Activated naive CD8-positive, alpha-beta T cell treated with anti-CD3 and anti-CD28 coated beads, Interleukin-2, amount 10 ng/mL, durations not matched to agents 7 days and 5 days (primary cell): ENCODE measurements around the gene CFAP77. TPM values are rescaled to one million over a fixed set of nuclear protein-coding genes. Genes with fewer than 3 reads are reported as not detected.

Experiments used
- ATAC-seq: fragments of 150-1000 bp; cut with Tn5 transposase; one replicate; pipeline ENCODE4 v1.10.0; 2021; ENCODE audit warnings: low read depth, moderate library complexity
- POLR2A ChIA-PET: fragments of 350-600 bp; sonication (Branson Sonifier 250); formaldehyde crosslinking; loops from one replicate; lab custom pipeline; 2021; ENCODE audit warnings: antibody characterized with exemption; lab: Charles Lee
- DNase-seq: peaks from one replicate; pipeline ENCODE4 v3.0.0; 2021
- H3K27ac Mint-ChIP-seq: one replicate; pipeline ENCODE4 v1.8.0; 2022; ENCODE audit warnings: mild to moderate bottlenecking, mixed read lengths
- H3K27me3 Mint-ChIP-seq: one replicate; pipeline ENCODE4 v1.8.0; 2022; ENCODE audit warnings: mild to moderate bottlenecking, moderate library complexity, mixed read lengths
- H3K36me3 Mint-ChIP-seq: one replicate; pipeline ENCODE4 v1.8.0; 2021; ENCODE audit warnings: mild to moderate bottlenecking, mixed read lengths
- H3K4me1 Mint-ChIP-seq: one replicate; pipeline ENCODE4 v1.8.0; 2021; ENCODE audit warnings: mixed read lengths
- H3K4me3 Mint-ChIP-seq: one replicate; pipeline ENCODE4 v1.8.0; 2022; ENCODE audit warnings: mild to moderate bottlenecking, moderate library complexity, mixed read lengths
- H3K9me3 Mint-ChIP-seq: one replicate; pipeline ENCODE4 v1.8.0; 2021; ENCODE audit warnings: mixed read lengths
- total RNA-seq, 2 experiments: library from RNA; stranded (reverse); gene quantifications; one replicate each; pipeline ENCODE4 v1.2.3, GENCODE V29; 2021

The CFAP77 gene
- total RNA-seq, 2 experiments from 2014 or later: not detected

DNA sequence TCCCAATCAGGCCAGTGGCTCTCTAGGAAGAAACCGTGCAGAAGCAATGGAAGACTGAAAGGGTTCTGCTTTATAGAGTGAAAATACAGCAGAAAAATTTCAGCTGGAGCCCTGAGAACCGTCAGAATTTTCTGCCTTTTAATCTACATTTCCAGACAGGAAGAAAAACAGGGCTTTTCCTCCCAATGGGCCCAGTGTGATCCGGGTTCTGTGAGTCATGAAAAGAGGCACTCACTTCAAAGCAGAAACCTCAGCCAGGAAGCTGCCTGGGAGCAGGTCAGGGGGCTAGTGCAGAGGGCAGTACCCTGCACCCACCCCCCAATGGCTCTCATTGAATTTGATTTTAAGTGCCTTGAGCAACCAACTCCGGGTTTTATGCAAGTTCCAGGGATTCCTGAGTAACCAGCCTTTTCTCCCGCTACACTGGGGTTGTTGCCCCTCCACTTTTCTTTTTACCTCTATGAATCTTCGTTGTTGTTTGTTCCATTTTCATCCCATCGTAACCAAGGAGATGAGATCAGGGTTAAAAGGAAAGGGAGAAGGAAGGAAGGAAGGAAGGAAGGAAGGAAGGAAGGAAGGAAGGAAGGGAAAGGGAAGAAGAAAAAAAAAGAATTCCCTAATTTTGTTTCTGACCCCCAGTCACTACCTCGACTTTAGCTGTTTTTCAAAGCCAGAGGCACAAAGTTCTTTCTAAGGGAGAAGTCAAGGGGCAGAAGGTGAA is 173.7 kb downstream of the CFAP77 start:
- Mint-ChIP-seq H3K4me3 (no peak overlapping the region), H3K9me3 (no peaks in the 10 kb centered on the region), H3K27me3 (peaks cover 90% of the 10 kb centered on the region), H3K4me1 (peaks cover 13% of the 10 kb centered on the region), H3K27ac (no peak overlapping the region), H3K36me3 (no peaks in the 10 kb centered on the region)
- DNase-seq: no peak
- ATAC-seq: no peak
- POLR2A ChIA-PET: no interaction called here

DNA sequence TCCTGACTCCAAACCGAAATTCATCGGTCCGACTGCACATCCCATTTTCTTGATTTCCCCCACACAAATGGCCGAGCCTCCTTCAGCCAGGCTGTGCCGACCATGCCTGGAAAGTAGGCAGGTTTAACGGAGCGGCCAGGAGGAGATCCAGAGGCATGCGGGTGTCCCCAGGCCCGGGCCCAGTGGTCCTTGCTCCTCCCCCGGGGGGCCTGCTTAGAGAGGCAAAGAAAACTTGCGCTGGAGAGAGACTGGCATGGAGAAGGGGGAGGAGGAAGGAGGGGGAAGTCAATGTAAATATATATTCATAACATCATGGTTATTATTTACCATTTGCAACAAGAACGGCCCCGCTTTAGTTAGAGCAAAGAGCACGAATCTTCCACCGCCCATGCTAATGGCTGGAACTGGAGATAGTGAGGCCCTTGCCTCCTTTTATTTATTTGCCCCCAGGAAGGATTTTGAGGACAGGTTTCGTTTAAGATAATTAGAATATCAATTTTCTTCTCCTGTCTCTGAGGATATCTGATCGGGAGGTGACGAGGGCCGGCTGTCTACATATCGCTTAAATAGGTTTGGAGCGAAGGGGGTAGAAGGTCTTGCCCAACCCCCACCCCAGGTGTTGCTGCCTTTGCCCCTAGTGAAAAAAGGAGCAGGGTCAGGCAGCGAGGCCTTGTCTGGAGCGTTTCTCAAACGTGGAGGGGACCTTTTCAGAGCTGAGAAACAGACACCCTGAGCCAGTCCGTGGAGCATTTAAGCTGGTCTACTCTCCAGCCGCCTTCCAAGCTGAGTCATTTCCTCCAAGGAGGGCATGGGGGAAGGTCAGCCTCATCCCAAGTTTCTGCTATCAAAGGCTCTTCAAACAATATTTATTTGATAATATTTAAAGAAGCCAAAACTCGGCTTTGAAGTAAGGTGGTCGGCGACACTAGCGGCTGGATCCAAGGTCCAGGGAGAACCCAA is 174.9 kb downstream of the CFAP77 start:
- H3K27me3 Mint-ChIP-seq: peaks cover 86% of the 10 kb centered on the region
- ATAC-seq (no peak), DNase-seq (no peak)
- H3K27ac Mint-ChIP-seq: no peak overlapping the region
- no peak overlapping the region for H3K4me3 Mint-ChIP-seq
- no peaks in the 10 kb centered on the region for H3K9me3 Mint-ChIP-seq
- POLR2A ChIA-PET: no interaction called here
- H3K4me1 Mint-ChIP-seq: peaks cover 12% of the 10 kb centered on the region
- no peaks in the 10 kb centered on the region for H3K36me3 Mint-ChIP-seq

- POLR2A ChIA-PET: no interaction called here
- peaks cover 84% of the 10 kb centered on the region for H3K27me3 Mint-ChIP-seq
- no peaks in the 10 kb centered on the region for H3K36me3 Mint-ChIP-seq
- peak overlapping the region; percentile 2 for H3K27ac Mint-ChIP-seq
- H3K9me3 Mint-ChIP-seq: no peaks in the 10 kb centered on the region
- no peak overlapping the region for H3K4me3 Mint-ChIP-seq
- peaks cover 11% of the 10 kb centered on the region for H3K4me1 Mint-ChIP-seq
- ATAC-seq (no peak), DNase-seq (peak; percentile 35)
Observed at GRCh38 chr9:132585954-132586829, 176.2 kb downstream of the CFAP77 start.

DNA sequence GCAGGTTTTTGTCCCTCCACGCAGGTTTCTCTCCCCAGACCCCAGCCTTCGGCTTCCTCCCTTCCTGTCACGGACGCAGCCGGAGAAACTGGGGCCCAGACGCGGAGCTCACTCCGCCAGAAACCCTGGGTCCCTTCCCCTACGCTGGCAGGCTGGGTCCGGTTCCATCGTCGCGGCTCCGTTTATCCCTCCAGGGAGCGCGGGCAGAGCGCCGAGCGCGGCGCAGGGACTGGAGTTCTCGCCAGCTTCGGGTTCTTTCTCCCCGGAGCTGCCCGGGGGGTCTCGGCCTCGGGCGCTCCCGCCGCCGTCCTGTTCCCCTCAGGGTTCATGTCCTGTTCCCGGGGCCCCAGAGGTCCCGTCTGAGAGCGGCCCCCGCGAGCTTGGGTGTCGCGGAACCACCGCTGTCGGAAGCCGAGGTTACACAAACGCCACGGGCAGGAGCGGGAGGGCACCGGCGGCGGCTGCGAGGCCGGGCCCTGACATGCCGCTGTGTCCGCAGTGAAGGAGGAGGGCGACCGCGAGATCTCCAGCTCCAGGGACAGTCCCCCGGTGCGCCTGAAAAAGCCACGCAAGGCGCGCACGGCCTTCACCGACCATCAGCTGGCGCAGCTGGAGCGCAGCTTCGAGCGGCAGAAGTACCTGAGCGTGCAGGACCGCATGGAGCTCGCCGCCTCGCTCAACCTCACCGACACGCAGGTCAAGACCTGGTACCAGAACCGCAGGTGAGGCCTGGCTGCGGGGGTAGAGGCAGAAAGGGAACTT is 177.0 kb downstream of the CFAP77 start:
- no peaks in the 10 kb centered on the region for H3K9me3 Mint-ChIP-seq
- H3K27ac Mint-ChIP-seq: no peak overlapping the region
- no peaks in the 10 kb centered on the region for H3K36me3 Mint-ChIP-seq
- no peak overlapping the region for H3K4me3 Mint-ChIP-seq
- no peak for ATAC-seq
- DNase-seq: peak; percentile 42
- H3K4me1 Mint-ChIP-seq: peaks cover 4% of the 10 kb centered on the region
- peaks cover 84% of the 10 kb centered on the region for H3K27me3 Mint-ChIP-seq
- POLR2A ChIA-PET: no interaction called here

DNA sequence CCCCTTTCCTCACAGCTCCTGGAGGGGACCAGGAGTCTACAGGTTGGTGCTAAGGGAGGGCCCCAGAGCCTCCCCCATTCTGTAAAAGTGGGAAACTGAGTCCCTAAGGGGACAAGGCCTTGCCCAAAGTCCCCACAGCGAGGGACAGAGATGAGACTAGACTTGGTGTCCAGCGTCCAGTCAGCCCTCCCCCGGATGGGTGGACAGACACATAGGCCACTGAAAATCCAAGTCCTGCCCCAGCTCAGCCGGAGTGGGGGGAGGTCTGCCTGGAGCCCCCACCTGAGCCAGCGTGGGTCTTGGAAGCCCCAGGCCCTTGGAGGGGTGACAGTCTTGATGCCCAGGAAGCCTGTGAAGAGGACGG is 177.6 kb downstream of the CFAP77 start:
- Mint-ChIP-seq H3K4me3 (no peak overlapping the region), H3K9me3 (no peaks in the 10 kb centered on the region), H3K27me3 (peaks cover 85% of the 10 kb centered on the region), H3K36me3 (no peaks in the 10 kb centered on the region), H3K4me1 (peaks cover 4% of the 10 kb centered on the region), H3K27ac (no peak overlapping the region)
- POLR2A ChIA-PET: no interaction called here
- no peak for ATAC-seq
- DNase-seq: peak; percentile 37

GRCh38 chr9:132588098-132588497 is 178.1 kb downstream of the CFAP77 start:
- Mint-ChIP-seq H3K27me3 (peaks cover 82% of the 10 kb centered on the region), H3K27ac (no peak overlapping the region), H3K9me3 (no peaks in the 10 kb centered on the region), H3K36me3 (no peaks in the 10 kb centered on the region), H3K4me3 (no peak overlapping the region), H3K4me1 (peaks cover 4% of the 10 kb centered on the region)
- POLR2A ChIA-PET: no interaction called here
- DNase-seq (no peak), ATAC-seq (no peak)

DNA sequence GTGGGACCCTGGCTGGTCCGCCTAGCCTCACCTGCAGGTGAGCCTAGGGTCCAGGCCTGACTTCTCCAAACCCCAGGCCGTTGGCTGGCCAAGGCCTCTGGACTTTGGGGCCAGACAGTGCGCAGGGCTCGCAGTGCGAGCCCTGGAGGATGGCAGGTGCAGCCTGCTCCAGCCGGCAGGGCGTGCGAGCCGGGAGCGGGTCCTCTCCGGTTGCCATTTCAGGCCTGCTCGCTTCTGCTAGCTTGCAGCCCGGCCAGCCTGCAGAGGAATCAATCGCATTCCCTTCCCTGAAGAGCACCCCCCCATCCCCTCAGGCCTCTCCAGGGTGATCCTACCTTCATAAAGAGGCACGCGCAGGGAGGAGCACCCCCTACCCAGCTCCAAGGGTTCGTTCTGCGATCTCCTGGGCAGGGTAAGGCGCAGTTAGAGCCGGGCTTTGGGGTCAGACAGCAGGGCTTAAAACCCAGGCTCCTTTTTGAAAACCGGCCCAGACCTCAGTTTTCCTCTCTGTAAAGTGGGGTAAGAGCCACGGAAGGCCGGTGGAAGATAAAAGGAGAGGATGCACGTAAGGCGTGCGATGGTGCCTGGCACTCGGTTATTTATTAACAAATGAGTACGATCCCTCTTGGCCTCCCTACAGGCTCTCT is 178.6 kb downstream of the CFAP77 start:
- ATAC-seq: no peak
- H3K4me1 Mint-ChIP-seq: peaks cover 4% of the 10 kb centered on the region
- POLR2A ChIA-PET: no interaction called here
- H3K9me3 Mint-ChIP-seq: no peaks in the 10 kb centered on the region
- H3K36me3 Mint-ChIP-seq: no peaks in the 10 kb centered on the region
- no peak for DNase-seq
- peaks cover 77% of the 10 kb centered on the region for H3K27me3 Mint-ChIP-seq
- no peak overlapping the region for H3K27ac Mint-ChIP-seq
- no peak overlapping the region for H3K4me3 Mint-ChIP-seq

DNA sequence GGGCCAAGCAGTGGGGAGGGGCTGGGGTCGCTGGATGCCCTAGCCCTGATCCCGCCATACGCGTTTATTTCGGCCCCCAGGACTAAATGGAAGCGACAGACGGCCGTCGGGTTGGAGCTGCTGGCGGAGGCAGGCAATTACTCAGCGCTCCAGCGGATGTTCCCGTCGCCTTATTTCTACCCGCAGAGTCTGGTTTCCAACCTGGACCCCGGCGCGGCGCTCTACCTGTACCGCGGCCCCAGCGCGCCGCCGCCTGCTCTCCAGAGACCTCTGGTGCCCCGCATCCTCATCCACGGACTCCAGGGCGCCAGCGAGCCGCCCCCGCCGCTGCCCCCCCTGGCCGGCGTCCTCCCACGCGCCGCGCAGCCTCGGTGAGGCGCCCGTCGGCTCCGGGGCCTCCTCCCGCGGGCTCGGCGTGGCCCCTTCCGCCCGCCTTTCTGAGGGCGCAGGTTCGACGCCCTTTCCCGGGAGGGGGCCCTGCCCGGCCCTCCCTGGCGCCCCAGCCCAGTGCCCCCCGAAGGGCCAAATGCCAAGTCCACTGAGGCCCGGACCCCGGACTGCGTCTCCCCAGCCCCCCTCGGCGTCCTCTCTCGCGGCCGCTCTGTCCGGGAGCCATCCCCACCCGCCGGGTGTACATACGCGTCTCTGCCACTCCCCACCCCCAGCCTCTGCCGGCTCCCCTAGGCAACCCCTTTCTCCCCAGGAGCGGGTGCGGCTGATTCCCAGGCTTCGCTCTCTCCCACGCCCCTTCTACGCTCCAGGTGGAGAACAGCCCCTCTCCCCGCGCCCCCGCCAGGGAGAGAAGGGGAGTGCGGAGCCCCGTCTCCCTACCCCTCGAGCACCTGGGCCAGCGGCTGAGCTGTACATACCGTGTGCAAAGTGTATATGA is 179.4 kb downstream of the CFAP77 start:
- POLR2A ChIA-PET: no interaction called here
- no peaks in the 10 kb centered on the region for H3K36me3 Mint-ChIP-seq
- no peaks in the 10 kb centered on the region for H3K9me3 Mint-ChIP-seq
- H3K4me3 Mint-ChIP-seq: no peak overlapping the region
- peaks cover 4% of the 10 kb centered on the region for H3K4me1 Mint-ChIP-seq
- ATAC-seq: no peak
- no peak overlapping the region for H3K27ac Mint-ChIP-seq
- peaks cover 70% of the 10 kb centered on the region for H3K27me3 Mint-ChIP-seq
- DNase-seq: peak; percentile 40

GRCh38 chr9:132590037-132590317 is 180.0 kb downstream of the CFAP77 start:
- Mint-ChIP-seq H3K27ac (no peak overlapping the region), H3K36me3 (no peaks in the 10 kb centered on the region), H3K4me1 (peaks cover 4% of the 10 kb centered on the region), H3K4me3 (no peak overlapping the region), H3K9me3 (no peaks in the 10 kb centered on the region), H3K27me3 (peaks cover 64% of the 10 kb centered on the region)
- no peak for ATAC-seq
- DNase-seq: no peak
- POLR2A ChIA-PET: no interaction called here

DNA sequence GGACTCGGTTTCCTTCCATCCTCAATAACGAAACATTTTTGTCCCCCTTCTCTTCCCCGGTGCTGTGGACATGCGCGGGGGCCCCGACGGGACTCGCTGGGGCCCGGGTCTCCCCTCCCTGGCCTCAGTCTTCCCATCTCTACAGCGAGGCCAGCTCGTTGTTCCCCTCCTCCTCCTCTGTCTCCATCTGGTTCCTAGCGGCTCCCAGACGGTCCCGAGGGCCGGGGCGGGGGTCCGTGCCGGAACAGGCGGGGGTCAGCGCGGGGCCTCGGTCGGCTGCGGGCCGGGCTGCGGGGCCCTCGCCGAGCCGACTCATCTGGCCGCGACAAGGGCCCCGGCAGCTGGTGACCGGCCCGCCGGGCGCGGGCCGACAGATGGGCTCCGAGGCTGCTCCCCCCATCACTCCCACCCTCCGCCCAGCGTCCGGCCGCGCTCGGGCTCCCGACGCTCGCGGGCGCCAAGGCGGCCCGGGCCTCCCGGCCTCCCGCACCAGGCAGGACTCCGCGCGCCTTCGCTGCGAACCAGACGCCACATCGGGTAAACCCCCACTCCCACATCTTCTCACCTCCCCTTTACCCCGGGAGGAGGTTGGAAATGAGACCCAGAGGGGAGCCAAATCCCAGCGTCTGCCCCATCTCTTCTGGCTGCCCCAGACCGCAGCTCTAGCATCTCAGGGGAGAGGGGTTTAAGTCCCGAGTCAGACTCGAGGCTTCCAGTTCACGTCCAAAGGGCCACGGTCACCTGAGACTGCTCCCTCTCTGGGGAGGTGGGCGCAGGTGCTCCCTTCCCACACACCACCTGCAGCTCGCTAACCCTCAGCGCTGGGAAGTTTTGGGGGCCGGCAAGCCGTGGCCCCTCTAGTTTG is 180.5 kb downstream of the CFAP77 start:
- POLR2A ChIA-PET: no interaction called here
- Mint-ChIP-seq H3K4me1 (peaks cover 4% of the 10 kb centered on the region), H3K27ac (no peak overlapping the region), H3K9me3 (no peaks in the 10 kb centered on the region), H3K27me3 (peaks cover 58% of the 10 kb centered on the region), H3K36me3 (no peaks in the 10 kb centered on the region), H3K4me3 (no peak overlapping the region)
- ATAC-seq (no peak), DNase-seq (no peak)

GRCh38 chr9:132591244-132591643 is 181.2 kb downstream of the CFAP77 start:
- Mint-ChIP-seq H3K9me3 (no peaks in the 10 kb centered on the region), H3K36me3 (no peaks in the 10 kb centered on the region), H3K27ac (no peak overlapping the region), H3K4me3 (no peak overlapping the region), H3K4me1 (peaks cover 2% of the 10 kb centered on the region), H3K27me3 (peaks cover 51% of the 10 kb centered on the region)
- DNase-seq: no peak
- POLR2A ChIA-PET: no interaction called here
- ATAC-seq: no peak
